GM18507 (cell line): ENCODE data around the gene TMEM174.
"Not testable (repeated sequence)": the region's sequence is repeated elsewhere in the genome, so short reads cannot be mapped to it uniquely, and the experiment has no call there.

Experiments used
- DNase-seq: peaks from one replicate; pipeline ENCODE4 v3.0.0; 2011; ENCODE audit warnings: low read depth; ENCODE audit not compliant: insufficient read length; ENCODE audit errors: extremely low spot score
- FAIRE-seq: peaks from 2 replicates; lab custom pipeline; 2011; peaks lifted over from hg19 to GRCh38; lab: Jason Lieb, UNC

Gene TMEM174

GRCh38 chr5:73215891-73216610 is 43.1 kb downstream of the TMEM174 start:
- FAIRE-seq = no peak
- DNase-seq = peak; percentile 54

GRCh38 chr5:73218552-73219171 is 45.7 kb downstream of the TMEM174 start:
- FAIRE-seq = no peak
- no peak for DNase-seq

GRCh38 chr5:73219336-73219735 is 46.3 kb downstream of the TMEM174 start:
- not testable (repeated sequence) for FAIRE-seq

DNA sequence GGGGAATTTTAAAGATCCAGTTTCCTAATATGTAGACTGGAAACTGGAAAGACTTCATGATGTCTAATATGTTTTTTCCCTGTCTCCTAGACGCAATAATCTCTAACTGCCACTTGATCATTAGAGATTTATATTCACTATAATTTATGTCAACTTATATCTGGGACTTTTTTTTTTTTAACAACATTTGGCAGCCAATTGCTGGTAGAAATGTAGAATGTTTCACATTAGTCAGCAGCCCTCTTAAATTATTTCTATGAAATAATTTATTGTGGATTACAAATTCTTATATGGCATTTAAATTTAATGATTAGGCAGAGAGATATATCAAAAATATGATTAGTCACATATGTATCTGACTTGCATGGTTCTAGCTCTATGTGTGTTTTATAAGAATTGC is 48.2 kb downstream of the TMEM174 start:
- FAIRE-seq (no peak), DNase-seq (no peak)

More at GRCh38 chr5:73219336-73219735, 46.3 kb downstream of the TMEM174 start:
- not testable (repeated sequence) for DNase-seq

- DNase-seq (no peak), FAIRE-seq (no peak)
These were observed 48.7 kb downstream of the TMEM174 start for GRCh38 chr5:73221726-73222125.

DNA sequence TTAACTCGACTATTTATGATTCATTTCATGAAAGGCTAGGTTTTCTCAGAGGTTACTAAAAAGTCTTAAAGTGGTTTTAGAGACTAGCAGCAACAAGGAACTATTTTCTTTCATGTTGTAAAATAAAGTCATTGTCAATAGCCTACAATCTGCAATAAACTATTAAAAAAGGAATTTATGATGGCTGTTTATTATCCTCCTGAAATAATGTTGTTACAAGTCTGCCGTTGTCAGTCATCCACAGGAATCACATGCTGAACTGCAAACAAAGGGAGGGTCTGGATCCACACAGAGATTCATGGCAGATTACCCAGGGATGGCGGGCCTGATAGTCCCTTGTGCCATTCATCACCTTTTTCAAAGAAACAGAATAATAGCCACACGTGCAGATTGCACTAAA is 49.2 kb downstream of the TMEM174 start:
- FAIRE-seq = no peak
- no peak for DNase-seq
